HG03025 (cell line): Measurements from ENCODE around the gene DDX31.

Experiments
- ATAC-seq: cut with Tn5 transposase; IDR thresholded peaks from one replicate; pipeline ENCODE4 v1.9.1; 2021; ENCODE audit warnings: mild to moderate bottlenecking, moderate library complexity; ENCODE audit not compliant: unreplicated experiment, low FRiP score

DDX31 gene

DNA sequence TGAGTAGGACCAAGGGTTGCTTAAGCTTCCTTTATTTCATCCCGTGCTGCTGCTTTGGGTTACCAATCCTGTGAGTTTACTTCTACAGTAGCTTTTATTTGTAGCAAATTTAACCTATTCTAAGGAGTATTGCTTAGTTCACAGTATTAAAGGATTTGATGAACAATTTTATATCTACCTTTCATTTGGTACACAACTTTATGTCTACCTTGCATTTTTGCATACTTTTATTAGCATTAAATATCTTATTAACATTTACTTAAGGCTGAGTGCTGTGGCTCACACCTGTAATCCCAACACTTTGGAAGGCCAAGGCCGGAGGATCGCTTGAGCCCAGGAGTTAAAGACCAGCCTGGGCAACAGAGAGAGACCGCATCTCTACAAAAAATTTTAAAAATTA is 4.7 kb upstream of the DDX31 start:
- no peak for ATAC-seq

DNA sequence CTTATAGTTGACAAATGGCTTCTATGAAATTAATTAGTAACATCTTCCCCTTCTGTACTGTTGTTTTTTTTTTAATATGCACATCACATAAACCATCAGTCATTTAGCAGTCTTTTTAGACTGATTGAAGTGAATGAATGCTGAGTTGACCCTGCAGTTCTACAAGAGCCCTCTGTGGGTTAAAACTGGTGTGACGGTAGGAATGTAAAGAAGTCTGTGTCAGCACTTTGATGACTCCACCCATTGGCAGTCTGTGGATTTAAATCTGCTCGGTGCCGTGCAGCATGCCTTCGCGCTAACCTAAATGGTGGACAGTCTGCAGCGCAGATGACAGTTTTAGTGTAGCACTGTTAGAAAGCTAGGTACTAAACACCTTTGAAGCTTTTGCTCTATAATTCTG is 3.6 kb upstream of the DDX31 start:
- no peak for ATAC-seq

DNA sequence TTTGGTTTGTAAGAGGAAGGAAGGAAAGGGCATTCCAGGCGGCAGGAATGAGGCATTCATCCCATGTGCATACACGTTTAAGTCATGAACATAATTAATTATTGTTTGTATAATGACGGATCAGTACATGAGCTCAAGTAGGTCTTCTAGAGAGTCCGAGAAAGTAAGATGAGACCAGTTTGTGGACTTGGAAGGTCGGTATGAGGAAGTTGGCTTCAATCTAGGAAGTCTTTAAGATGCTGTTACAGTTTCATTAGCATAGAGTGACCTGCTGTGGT is 2.6 kb upstream of the DDX31 start:
- no peak for ATAC-seq

DNA sequence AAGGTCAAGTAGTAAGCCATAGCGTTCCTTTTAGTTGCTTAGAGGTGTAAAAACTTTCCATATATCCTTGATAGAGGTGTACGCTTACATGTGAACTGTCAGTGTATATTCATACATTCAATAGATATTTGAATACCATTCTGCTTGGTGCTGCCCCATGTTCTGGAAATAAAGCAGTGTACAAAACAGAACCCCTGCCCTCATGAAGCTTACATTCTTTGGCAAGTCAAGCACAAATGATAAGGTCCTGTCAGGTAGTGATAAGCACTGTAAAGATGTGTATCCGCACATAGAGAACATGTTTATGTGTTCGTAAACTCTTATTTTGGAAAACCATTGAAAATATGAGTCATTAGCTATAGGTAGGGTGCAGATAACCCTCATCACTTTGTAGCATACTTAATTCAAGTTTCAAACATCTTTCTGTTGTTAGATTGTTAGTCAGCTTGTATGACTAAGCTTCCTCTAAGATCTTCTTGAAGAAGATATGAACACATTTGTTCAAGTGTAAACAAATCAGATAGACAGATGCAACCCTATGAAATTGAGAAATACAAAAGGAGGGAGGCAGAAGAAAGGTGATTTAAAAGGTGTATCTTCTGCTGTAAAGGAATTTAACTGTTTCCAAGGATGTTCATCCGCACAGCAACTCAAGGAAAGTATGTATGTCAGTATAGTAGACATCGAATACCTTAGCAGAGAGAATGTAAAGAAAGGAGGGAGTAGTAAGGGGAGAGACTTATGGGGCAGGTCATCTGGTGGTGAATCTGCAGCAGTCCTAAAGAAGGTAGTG is 2.0 kb upstream of the DDX31 start:
- ATAC-seq, result no peak

DNA sequence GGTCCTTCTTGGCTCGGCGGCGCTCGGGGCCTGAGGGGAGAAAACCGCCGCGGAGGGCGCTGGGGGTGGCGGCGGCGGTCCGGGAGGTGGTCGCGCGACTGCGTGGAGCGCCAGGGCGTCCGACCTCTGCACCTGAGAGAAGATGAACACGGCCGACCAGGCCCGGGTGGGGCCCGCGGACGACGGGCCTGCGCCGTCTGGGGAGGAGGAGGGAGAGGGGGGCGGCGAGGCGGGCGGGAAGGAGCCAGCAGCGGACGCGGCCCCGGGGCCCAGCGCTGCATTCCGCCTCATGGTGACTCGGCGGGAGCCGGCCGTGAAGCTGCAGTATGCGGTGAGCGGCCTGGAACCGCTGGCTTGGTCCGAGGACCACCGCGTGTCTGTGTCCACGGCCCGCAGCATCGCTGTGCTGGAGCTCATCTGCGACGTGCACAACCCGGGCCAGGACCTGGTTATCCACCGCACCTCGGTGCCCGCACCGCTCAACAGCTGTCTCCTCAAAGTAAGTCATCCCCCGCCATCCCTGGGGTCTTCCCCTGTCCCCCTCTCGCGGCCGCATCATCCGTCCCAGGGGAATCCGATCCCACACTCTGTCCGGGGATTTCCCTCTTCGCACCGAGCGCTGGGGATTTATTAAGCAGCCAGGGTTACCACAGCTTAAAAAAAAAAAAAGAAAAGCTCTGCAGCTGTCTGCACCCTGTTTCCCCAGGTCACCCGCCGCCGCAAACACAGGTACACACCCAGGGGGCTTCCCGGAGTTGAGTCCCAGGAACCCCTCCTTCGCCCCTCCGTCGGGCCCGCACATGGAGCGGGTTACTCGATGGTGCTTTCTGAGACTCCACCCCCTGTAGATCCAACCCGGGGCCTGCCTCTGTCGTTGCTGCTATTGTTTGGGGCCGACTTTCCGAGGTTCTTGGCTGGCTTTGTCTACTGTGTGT is 941 bp upstream of the DDX31 start, which contains the start of gene GTF3C4:
GTF3C4 (plus strand) TSS at position 8 of the 935 bp plus-strand sequence; CDS start at position 143, 135 bp downstream.
- no peak for ATAC-seq

DNA sequence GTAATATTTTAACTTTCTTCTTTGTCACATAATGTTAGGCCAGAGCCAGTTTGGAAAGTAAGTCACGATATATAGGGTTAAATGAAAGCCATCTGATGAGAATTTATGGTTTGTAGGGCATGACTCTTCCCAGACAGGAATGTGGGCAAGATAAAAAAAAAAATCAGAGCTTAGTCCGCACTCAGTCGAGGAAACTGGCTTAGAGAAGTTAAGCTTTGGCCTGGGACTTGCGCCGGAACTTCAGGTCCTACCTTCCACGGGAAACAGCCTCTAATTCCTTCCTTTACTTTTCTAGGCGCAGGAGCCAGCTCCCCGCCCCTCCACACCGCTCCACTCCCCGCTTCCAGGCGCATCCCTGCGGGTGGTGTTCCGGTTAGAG is 475 bp downstream of the DDX31 start:
- ATAC-seq, result no peak

DNA sequence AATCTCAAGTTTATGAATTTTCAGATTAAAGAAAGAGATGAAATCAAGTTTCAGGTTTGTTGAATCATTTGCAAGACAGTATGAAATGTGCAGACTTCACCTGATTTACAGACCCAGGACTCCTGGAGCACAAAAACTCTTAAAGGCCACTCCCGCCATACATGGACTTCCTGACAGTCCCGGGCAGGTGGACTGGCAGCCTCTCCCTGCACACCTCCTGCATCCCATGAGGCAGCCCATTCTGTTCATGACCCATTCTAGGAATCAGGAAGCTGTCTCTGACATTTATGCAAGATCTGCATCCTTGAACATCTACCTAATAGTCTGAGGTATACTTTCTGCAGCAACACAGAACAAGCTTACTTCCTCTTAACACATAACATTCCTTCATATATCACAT is 5.9 kb downstream of the DDX31 start:
- ATAC-seq, result no peak

DNA sequence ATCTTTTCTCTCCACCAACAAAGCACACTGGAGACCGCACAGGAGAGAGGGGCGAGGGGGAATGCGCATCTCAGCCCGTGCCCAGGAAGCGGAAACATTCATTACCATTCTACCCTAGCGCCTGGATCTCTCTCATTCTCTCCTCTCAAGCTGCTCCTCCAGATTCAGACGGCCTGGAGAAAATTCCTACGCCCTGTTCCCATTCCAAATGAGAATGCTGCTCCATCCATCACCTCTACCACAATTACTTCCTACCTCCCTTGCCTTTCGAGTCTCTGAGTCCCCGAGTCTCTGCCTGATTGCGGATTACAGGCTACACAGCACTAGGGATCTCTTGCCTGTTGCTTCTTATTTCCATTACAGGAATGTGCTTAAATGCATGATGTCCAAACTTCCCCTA is 6.7 kb downstream of the DDX31 start:
- ATAC-seq, result no peak

DNA sequence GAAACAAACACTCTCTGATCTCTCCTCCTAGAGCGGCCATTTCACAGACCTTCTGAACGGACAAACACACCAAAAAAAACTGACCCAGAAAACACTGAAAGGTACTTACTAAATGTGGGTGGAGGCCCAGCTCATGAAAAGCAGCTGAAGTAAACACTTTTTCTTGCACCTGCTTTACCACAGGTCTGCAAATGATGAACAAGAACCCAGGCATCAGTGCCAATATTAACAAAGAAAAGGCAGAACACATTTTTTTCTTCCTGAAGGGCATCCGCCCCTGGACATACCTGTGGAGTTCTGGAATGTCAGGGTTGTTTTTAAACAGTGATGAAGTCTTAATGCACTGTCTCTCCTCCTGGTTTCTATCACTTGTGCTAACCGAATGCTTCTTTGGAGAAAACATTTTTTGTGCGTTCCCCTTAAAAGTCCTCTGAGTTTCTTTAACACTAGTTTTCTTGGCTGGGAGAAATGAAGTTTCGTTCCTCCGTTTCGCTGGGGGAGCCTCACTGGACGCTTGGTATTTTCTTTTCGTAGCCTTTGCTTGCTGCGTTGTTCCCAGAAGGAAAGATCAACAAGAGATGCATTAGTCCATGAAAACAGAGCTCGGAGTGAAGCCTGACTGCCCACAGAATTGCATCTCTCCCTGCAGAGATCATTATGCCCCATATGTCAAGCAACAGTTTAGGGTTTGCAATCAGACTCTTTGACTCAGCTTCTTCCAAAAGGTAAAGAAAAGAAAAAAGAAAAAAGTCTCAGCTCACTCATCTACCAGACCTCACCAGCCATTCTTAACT is 7.4 kb downstream of the DDX31 start:
- ATAC-seq, result no peak

DNA sequence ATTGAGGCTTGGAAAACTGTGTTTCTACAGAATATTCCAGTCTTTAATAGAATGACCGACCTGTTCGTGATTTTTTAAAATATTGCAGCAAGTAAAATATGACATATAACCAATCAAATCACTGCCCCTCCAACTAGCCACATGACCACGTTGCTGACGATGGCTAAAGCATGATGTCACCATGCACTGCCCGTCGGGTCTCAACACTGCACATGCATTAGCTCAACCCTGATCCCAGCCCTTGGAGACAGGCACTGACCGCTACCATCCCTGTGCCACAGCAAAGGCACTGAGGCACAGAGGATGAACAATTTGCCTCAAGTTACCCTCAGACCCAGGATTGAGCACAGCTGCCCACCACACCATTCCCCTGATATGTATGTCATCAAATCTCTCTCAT is 13.5 kb downstream of the DDX31 start:
- ATAC-seq, result no peak

DNA sequence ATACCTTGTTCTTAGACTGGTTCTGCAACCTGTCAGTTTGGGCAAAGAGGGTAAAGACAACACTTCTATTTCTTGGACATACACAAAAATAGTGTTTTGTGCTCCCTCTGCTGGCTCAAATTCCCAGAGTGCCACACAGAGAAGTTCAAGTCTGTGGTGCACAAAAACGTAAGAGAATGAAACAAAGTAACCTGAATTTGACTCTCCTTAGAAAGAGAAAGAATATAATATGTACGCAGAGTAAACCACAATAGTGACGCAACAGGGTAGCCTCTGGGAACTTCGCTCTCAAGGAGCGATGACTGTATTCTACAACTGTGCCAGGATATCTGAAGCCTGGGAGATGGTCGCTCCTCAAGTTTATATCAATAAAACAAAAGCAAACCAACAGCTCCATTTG is 18.5 kb downstream of the DDX31 start:
- no peak for ATAC-seq

DNA sequence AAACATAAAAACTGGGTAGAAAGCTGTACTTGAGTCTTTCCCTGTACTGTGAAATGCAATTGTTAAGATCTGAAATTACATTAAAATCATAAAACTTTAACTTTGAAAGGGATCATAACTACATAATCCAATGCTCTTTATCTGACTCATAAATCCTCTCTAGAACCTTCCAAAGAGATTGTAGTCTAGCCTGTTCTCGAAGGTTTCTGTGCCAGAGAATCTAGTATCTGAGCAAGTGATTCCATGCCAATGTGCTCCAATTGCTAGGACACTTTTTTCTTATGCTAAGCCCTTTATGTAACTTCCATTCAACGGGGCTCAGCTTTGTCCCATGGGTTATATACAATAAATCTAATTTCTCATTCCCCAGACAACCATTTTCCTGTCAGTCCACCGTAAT is 21.1 kb downstream of the DDX31 start:
- ATAC-seq, result no peak

DNA sequence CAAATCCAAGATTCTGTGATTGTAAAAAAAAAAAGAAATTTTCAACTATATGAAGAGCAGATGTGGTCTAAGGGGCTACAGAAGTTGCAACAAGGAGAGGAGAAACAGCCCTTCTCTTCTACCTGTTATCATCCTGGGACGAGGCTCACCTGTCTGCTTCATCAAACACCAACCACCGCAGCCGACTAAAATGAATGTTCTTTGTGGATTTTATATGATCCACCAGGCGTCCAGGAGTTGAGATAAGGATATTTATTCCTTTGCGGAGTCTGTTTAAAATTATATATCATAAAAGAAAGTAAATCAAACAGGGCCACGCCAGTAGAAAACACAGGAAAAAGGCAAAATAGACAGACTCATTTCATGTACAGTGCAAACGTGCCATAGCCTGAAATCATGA is 21.5 kb downstream of the DDX31 start:
- ATAC-seq, result no peak

DNA sequence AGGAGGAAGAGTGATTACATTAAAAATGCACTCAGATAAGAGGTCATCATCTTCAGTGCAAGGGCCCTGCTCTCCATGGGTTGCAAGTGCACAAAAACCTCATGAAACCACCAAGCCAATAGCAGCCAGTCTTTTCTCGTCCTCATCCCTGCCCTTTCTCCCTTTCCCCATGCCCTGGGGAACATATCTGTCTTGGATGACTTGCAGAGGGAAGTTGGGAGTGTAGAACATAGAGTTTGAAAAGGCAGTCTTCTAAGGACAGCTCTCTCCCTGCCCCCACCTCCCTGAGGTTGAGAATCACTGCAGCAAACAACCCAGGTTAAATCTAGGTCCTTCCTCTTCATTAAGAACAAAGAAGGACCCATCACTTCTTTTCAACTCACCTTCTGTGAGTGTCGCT is 22.0 kb downstream of the DDX31 start:
- ATAC-seq, result no peak

DNA sequence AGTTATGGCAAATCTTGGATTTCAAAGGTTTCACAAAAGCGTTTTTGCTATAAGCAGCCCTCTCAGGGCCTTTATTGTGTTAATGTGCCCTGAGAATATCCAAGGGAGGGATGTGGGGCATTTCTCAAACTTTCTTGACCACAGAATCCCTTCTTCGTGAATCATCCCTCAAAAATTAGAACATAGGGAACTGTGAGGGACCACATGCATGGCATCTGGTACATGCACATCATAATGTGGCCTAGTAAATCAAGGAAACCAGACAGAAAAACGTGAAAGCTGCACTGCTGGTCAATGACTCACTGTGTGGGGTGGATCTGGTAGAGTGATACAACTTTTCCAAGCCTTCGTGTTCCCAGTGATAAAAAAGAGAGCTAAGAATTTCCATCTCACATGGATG is 22.4 kb downstream of the DDX31 start:
- no peak for ATAC-seq

DNA sequence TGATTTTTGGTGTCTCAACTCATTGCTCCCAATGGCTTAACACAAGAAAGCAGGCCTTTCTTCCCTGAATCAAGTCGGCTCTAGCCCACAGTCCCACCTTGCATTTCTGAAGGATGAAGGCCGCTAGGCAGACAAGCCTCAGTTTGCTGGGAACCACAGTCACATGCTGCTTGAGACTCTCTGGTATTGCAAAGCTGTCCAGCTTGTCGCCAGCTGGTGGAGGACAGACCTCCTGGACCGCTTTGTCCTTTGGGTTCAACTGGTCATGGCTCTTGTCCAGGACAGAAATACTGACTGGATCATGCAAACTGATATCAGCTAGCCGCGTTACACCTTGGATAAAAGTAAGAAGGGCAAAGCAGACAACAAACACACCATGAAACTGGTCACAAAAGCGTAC is 23.1 kb downstream of the DDX31 start:
- ATAC-seq, result no peak

DNA sequence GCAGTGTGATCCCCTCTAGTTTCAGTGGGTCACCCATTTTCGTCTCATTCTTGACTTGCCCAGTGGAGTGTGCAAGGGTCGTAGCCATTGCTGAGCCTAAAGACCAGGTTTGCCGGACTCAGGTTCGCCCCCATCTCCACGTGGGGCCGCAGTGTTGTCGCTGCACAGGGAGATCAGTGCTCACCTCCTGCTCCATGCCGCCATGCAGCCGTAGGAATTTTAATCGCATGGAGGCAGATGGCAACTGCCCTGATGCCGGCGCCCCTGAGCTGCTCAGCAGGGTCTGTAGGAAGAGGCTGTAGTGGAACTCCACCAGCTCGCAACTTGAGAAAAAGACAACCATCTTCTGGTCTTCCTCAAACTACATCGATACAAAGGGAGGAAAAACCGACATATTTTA is 24.1 kb downstream of the DDX31 start:
- ATAC-seq, result no peak

DNA sequence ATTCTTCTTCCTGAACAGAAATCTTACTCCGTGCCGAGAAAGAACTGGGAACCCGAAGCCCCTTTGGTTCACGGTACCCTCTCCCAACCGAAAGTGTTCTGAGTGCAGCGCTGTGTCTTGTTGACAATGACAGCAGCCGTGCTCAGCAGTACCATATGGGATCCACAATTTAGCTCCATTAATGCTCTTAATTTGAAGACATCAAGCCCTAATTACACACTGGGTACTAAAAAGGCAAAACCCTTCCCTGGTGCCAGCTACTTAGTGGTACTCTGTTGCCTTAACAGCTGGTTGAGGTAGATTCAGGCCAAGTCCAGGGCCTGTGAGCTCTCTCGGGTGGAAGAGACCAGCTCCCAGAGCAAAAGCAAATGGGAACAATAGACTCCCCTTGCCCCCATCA is 24.5 kb downstream of the DDX31 start:
- no peak for ATAC-seq

DNA sequence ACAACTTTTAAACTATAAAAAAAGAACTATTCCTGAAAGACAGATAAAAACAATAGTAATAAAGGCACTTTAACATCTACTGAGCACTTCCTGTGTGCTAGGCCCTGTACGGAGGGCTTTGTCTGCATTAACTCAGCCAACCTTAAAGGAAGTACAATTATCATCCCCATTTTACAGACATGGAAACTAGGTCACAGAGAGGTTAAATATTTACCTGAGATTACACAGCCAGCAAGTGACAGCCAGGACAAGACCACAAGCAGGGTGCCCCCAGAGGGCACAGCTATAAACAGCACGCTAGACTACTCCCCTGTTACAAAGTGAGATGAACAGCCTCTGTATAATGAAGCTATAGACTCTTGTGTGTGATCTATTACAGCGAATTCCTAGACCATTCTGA is 25.5 kb downstream of the DDX31 start:
- ATAC-seq, result no peak

DNA sequence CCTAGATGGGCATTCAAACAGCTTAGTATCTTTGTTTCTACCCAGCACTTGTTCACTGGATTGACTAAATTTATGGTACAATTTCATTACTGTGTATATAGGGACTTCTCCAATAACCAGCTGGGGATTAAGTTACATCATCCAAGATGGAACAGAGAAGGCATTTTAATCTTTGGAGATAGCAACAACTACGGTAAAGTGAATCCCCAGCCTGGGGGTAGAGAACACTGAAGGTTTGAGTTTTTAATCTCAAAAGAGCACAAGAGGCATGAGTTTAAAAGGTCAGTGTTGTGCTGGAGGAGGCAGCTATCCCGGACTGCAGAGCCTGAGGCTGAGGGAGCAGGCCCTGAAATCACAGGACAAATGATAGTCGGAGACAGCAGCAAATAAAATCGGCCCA is 28.6 kb downstream of the DDX31 start:
- no peak for ATAC-seq

DNA sequence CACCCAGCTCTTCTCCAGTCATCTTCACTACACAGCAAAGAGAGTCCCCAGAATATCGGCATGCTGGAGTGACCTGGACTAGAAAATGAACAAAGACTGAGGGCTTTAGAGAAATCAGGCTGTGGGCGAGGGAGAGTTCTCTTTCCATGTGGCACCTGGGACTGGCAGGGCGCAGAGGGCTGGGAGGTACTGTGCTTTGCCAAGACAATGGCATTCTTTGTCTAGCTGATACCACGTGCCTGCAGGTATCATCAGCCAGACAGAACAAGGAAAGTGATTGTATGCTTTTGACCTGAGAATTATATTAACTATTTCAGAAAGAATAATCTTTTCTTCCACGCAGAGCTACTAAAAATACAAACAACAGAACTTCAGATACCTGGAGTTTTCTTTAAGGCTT is 30.5 kb downstream of the DDX31 start:
- ATAC-seq, result no peak
